ENCODE measurements around the gene TAS2R10.

DNA sequence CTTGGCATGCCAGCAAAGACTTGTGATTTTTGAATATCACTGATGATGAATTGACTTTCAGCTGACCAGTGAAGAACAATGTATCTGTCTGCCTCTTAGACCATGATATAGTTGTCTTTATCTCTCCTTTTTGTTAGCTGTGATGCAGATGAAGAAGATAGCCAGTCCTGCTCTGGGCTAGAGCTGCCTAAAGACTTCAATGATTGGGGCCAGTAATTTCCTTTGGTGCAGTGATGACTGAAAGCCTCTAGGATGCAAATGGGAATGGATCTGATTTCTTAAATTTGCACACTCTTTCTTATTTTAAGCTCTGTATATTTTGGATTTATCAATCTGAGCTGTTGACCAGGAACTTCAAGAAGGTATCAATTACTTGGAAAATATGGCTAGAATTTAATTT is 16.1 kb downstream of the TAS2R10 start, which contains the start of gene TAS2R9:
- TF ChIP-seq, protein P1, sequence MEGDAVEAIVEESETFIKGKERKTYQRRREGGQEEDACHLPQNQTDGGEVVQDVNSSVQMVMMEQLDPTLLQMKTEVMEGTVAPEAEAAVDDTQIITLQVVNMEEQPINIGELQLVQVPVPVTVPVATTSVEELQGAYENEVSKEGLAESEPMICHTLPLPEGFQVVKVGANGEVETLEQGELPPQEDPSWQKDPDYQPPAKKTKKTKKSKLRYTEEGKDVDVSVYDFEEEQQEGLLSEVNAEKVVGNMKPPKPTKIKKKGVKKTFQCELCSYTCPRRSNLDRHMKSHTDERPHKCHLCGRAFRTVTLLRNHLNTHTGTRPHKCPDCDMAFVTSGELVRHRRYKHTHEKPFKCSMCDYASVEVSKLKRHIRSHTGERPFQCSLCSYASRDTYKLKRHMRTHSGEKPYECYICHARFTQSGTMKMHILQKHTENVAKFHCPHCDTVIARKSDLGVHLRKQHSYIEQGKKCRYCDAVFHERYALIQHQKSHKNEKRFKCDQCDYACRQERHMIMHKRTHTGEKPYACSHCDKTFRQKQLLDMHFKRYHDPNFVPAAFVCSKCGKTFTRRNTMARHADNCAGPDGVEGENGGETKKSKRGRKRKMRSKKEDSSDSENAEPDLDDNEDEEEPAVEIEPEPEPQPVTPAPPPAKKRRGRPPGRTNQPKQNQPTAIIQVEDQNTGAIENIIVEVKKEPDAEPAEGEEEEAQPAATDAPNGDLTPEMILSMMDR (IDR thresholded peaks at IDR 0.05; ENCODE audit: low read length) = no peak
- TF ChIP-seq EZH2 (IDR thresholded peaks at IDR 0.05; ENCODE audit: borderline replicate concordance, low read length) = no peak

All from OCI-LY1 (cell line).